Panc1 (cell line): ENCODE data around the gene SLC6A13.

ENCODE experiments used
- POLR2AphosphoS5 ChIP-seq: IDR thresholded peaks from 2 replicates; pipeline ENCODE4 v1.6.1; 2012; ENCODE audit warnings: mild to moderate bottlenecking, low read depth, low read length, moderate library complexity
- SIN3A ChIP-seq: IDR thresholded peaks from 2 replicates; pipeline ENCODE4 v1.6.1; 2012; ENCODE audit warnings: low read depth, mild to moderate bottlenecking, low read length, moderate library complexity, borderline replicate concordance; ENCODE audit not compliant: insufficient read depth
- TCF7L2 ChIP-seq: IDR thresholded peaks from 2 replicates; pipeline ENCODE4 v1.6.1; 2011; ENCODE audit warnings: mild to moderate bottlenecking, low read depth, low read length, inconsistent platforms
- TF ChIP-seq, protein P1 (sequence below): fragments of 450-650 bp; IDR thresholded peaks from 2 replicates; pipeline ENCODE4 v1.5.1; 2017; ENCODE audit warnings: mild to moderate bottlenecking
- TF ChIP-seq, protein P2 (sequence below), 2 experiments: IDR thresholded peaks; 2 replicates each; pipeline ENCODE4 v1.6.1; 2011 to 2012; ENCODE audit warnings: low read depth in 2 of 2, control low read depth in 1 of 2, low read length in 1 of 2, mild to moderate bottlenecking in 1 of 2, moderate library complexity in 1 of 2; ENCODE audit not compliant: insufficient read depth in 1 of 2

DNA sequence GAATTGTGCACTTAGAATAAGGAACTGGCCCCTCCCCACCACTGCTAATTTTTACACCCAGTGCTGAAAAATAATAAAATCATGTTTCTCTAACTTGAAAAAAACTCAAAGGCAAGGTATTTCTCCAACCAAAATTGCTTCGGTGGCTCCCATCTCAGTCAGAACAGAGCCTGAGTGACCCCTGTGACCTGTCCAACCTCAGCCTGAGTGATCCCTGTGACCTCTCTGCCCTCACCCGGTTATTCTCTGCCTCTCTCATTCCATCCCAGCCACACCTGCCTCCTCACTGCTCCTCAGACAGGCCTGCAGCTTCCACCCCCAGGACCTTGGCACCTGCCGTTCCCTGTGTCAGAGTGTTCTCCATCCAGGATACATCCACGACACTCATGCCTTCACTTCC lies 53.8 kb downstream of the SLC6A13 start:
- TF ChIP-seq, protein P1, sequence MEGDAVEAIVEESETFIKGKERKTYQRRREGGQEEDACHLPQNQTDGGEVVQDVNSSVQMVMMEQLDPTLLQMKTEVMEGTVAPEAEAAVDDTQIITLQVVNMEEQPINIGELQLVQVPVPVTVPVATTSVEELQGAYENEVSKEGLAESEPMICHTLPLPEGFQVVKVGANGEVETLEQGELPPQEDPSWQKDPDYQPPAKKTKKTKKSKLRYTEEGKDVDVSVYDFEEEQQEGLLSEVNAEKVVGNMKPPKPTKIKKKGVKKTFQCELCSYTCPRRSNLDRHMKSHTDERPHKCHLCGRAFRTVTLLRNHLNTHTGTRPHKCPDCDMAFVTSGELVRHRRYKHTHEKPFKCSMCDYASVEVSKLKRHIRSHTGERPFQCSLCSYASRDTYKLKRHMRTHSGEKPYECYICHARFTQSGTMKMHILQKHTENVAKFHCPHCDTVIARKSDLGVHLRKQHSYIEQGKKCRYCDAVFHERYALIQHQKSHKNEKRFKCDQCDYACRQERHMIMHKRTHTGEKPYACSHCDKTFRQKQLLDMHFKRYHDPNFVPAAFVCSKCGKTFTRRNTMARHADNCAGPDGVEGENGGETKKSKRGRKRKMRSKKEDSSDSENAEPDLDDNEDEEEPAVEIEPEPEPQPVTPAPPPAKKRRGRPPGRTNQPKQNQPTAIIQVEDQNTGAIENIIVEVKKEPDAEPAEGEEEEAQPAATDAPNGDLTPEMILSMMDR: no peak
- TF ChIP-seq POLR2AphosphoS5: no peak
- TF ChIP-seq, protein P2, sequence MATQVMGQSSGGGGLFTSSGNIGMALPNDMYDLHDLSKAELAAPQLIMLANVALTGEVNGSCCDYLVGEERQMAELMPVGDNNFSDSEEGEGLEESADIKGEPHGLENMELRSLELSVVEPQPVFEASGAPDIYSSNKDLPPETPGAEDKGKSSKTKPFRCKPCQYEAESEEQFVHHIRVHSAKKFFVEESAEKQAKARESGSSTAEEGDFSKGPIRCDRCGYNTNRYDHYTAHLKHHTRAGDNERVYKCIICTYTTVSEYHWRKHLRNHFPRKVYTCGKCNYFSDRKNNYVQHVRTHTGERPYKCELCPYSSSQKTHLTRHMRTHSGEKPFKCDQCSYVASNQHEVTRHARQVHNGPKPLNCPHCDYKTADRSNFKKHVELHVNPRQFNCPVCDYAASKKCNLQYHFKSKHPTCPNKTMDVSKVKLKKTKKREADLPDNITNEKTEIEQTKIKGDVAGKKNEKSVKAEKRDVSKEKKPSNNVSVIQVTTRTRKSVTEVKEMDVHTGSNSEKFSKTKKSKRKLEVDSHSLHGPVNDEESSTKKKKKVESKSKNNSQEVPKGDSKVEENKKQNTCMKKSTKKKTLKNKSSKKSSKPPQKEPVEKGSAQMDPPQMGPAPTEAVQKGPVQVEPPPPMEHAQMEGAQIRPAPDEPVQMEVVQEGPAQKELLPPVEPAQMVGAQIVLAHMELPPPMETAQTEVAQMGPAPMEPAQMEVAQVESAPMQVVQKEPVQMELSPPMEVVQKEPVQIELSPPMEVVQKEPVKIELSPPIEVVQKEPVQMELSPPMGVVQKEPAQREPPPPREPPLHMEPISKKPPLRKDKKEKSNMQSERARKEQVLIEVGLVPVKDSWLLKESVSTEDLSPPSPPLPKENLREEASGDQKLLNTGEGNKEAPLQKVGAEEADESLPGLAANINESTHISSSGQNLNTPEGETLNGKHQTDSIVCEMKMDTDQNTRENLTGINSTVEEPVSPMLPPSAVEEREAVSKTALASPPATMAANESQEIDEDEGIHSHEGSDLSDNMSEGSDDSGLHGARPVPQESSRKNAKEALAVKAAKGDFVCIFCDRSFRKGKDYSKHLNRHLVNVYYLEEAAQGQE (IDR thresholded peaks at IDR 0.05; ENCODE audit: insufficient read depth in 1 of 2, low read depth in 2 of 2, low read length in 1 of 2): no peak
- TF ChIP-seq SIN3A: no peak
- TF ChIP-seq TCF7L2: no peak
